GM21381 (cell line): ENCODE data around the gene BMPR1B.

ENCODE experiments used
- ATAC-seq: cut with Tn5 transposase; IDR thresholded peaks from one replicate; pipeline ENCODE4 v1.9.1; 2021; ENCODE audit warnings: mild to moderate bottlenecking, moderate library complexity; ENCODE audit not compliant: unreplicated experiment

Gene BMPR1B

GRCh38 chr4:95084584-95084983 lies 326.8 kb downstream of the BMPR1B start:
- ATAC-seq: no peak

DNA sequence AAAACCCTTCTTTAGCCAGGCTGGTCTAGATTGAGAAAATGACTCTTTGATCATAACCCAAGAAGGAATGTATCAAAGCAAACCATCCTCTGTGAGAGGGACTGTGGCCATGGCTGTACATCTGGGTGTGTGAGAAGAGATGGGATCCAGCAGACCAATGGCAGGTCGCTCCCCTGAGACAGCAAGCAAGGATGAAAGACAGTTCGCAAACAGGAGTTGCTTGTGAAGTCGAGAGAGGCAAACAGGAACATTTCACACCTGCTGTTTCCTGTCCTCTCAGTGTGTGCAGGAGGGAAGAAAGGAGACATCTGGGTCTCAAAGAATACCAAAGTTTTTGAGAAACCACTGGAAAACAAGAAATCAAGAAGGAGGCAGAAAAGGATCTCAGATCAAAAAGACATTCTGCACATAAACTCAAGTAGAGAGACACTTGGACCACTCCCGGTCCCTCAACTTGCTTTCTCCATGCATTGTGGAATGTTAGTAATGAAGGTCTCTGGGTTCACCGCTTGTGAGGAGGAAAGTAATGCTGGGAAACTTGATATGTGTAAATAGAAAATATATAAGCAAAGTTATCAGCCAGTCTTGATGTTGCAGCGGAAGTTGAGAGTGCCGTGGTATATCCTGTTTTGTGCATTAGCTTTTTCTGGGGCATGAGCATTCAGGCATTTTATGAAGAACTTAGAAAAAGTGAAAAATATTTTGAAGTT lies 327.5 kb downstream of the BMPR1B start:
- no peak for ATAC-seq

GRCh38 chr4:95086551-95086950 lies 328.8 kb downstream of the BMPR1B start:
- no peak for ATAC-seq

- no peak for ATAC-seq
Measured at GRCh38 chr4:95087657-95088455, 330.1 kb downstream of the BMPR1B start.

- no peak for ATAC-seq
Measured at GRCh38 chr4:95091272-95091671, 333.5 kb downstream of the BMPR1B start.

DNA sequence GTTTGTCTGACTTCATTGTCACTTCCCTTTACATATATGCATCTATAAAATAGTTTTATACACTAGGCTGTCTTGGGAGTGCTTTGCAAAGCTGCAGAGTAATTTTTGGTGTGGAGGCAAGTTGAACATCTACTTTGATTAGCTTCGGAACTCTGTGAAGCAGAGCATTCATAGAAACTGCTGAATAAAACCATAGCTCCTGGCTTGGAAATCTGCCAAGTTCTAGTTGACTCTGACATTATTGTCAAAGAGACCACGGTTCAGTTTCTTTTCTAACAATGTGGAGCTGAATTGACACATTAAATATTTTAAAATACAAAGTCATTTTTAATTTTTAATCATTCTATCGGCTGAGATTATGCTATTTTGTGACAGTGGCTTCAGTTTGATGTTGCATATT lies 335.0 kb downstream of the BMPR1B start:
- ATAC-seq: no peak

DNA sequence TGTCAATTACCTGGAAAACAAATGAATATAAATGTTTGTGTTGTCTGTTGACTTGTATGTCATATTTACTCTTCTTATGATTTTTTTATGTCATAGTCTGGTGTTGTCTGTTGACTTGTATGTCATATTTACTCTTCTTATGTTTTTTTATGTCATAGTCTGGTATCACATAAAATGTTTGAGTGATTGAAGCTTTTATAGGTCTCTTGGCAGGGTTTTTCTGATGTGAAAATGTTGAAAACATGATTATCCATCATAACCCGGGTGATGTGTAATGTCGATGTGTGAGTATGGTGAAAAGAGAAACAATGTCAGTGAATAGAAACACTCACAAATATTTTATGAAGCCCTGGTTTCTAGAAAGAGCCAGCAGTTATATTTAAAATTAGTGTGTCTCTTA lies 335.7 kb downstream of the BMPR1B start:
- ATAC-seq: no peak

- no peak for ATAC-seq
Measured at GRCh38 chr4:95093936-95094929, 336.5 kb downstream of the BMPR1B start.

DNA sequence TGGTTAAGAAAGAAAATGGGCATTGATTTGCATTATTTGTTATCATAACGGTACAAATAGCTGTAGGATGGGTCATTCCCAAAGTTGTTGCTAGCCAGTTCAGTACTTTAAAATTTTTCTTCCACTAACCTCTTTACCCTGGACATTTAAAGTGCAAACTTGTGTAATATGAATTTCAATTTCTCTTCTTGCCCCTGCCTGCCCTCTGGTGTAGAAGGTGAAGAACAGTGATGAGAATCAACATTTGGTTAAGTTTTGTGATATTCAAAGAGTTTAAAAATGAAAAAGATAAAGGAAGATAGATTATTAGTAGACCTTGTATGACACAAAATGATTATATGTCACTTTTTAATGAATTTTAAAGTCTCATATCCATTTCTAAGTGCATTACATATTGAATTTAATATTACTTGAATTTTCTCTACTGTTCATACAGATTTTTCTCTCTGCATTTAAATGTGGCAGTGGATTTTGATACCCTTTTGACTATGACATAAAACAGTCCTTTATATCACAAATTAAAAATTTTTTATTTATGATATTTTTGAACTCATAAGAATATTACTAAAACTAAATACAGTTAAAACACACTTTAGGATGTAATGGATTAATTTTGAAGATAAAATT lies 337.7 kb downstream of the BMPR1B start:
- no peak for ATAC-seq

DNA sequence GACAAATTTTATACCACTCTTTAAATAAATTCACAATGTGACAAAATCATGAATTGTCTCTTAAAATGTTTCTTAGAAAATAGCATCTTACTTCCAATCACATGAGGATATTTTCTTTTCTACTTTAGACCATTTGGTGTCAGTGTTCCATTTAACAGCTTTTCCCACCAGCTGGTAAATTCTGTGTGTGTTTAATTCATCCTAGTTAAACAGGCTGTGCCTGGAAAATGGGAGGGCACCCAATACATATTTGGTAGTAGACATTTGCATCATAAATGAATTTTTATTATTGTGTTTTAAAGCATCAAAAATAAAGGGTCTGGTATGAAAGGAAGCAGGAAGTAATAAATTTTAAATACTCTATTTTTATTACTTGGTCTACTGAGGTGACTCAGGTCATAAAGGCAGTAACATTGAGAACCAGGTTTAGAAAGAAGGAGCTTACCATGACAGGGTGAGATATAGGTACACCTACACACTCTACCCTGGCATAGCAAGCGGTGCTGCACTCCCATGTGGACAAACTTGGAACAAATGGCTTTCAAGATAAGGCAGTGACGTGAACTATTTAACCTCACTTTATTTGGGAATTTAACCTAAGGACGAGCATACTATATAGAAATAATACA lies 344.5 kb downstream of the BMPR1B start:
- ATAC-seq: no peak

DNA sequence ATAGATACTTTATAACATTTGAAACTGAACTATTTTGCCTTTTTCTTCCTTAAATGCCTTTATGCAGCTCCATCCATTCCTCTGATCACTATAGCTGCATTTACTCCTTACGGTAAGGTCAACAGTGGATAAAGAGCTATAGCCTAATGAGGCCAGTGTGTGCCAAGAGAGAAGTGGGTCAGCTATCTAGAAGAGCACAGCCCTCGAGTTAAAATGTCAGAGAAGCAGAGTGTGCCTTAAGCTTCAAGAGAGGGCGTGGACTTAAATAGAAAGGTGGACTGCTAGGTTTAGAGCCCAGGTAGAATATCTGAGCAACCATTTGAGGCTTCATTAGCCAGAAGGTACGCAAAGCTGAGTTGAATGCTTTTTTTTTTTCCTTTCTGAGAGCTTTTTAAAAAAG lies 347.4 kb downstream of the BMPR1B start:
- ATAC-seq: no peak

DNA sequence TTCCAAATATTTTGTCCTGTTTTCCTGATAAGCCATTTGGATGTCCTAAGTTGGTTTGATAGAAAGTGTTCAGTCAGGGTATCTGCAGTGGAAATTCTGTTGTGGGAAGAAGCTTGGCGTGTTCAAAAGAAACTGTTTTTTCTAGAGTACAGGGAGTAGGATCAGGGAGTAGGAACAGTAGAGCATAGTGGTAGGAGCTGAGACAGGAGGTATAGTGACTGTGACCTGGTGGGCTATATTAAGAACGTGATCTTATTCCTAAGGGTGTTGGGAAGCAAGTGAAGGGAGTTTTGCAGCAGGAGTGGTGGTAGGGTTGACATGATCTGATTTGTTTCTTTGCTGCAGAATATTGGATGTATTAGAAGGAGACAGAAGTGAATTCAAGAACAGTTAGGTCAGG lies 348.2 kb downstream of the BMPR1B start:
- no peak for ATAC-seq

- ATAC-seq: no peak
Measured at GRCh38 chr4:95106408-95106928, 348.7 kb downstream of the BMPR1B start.

DNA sequence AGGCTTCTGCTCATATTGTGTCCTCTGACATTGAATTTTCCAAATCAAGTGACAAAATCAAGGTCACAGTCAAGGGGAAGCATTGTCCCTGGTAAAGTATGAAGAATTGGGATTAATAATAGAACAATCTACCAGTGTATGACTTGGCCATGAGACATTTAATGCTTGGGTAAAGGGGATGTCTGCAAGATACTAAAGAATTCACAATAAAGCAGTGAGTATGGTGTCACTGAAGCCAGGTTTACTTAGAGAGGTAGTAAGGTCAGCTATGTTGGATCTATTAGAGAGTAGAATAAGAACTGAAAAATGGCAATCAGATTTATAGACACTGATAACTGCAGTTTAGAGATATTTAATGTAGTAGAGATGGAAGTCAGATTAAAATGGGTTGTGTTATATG lies 349.2 kb downstream of the BMPR1B start:
- no peak for ATAC-seq

- no peak for ATAC-seq
Measured at GRCh38 chr4:95107635-95108034, 349.9 kb downstream of the BMPR1B start.

DNA sequence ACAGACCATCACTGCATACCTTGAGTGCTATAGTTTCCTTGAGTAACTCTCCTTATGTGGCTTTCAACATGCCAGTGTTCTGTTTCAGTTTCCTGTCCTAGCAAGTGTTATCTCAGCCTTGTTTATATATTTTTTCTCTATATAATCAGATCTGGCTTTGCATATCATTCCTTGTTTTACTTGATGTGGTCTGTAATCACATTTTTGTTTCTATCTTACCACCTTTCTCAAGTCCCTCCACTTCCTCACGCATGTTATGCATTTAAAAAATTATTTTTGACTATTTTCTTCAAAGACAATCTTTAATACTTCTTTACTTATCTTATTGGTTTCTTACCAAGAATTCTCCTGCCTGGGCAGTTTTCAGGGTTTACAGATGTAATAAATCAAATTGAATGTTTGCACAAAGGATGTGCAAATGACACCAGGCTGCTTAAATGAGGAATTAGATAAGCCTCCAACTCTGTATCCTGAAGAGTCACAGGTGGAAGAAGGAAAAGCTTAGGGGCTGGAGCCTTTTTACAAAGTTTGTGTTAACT lies 351.2 kb downstream of the BMPR1B start:
- no peak for ATAC-seq

DNA sequence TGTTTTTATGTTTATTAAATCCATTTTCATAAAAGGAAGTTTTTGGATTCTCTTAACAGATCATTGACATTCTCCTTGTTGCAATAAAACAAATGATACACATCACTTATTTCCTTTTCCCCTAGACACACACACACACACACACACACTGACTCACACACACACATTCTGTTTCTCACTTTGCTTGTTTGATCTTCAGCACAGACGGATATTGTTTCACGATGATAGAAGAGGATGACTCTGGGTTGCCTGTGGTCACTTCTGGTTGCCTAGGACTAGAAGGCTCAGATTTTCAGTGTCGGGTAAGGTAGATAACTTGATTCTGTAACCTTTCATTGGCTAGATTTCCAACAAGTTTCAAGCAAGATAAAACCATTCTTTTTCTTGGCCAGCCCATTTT lies 356.8 kb downstream of the BMPR1B start:
- ATAC-seq: no peak

DNA sequence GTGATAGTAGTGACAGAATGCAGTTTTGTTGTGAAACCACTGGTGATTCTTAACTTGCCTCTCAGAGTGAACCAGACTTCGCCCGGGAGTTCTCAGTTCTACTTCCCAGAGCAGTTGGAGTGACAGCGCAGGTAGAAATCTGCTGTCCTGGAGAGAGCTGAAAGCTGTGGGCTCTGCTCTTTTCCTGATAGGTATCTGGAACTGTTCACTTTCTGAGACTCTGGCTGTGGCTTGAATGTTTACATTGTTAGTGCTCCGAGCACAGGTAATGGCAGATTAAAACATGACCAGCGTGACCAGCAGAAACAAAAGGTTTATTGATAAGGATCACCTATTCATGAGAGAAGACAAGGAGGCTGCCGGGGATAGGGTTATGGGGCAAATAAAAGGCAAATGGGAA lies 360.7 kb downstream of the BMPR1B start:
- no peak for ATAC-seq

- ATAC-seq: no peak
Measured at GRCh38 chr4:95120456-95120855, 362.7 kb downstream of the BMPR1B start.

- no peak for ATAC-seq
Measured at GRCh38 chr4:95122001-95122400, 364.2 kb downstream of the BMPR1B start.
